GM18867 (cell line): ENCODE results near the gene DYDC1.
"Not testable (repeated sequence)": the region's sequence is repeated elsewhere in the genome, so short reads cannot be mapped to it uniquely, and the experiment has no call there.

Source experiments
- ATAC-seq: cut with Tn5 transposase; IDR thresholded peaks from one replicate; pipeline ENCODE4 v1.9.1; 2021; ENCODE audit warnings: mild to moderate bottlenecking, moderate library complexity; ENCODE audit not compliant: unreplicated experiment

Gene DYDC1

GRCh38 chr10:80344912-80345311, 11.6 kb downstream of the DYDC1 start:
- ATAC-seq, result no peak

GRCh38 chr10:80344276-80344675, 12.3 kb downstream of the DYDC1 start:
- ATAC-seq, result no peak

GRCh38 chr10:80333983-80334382, 22.6 kb downstream of the DYDC1 start:
- ATAC-seq, result no peak

GRCh38 chr10:80324891-80325364, 31.6 kb downstream of the DYDC1 start:
- ATAC-seq, result no peak

GRCh38 chr10:80324086-80324485, 32.5 kb downstream of the DYDC1 start:
- no peak for ATAC-seq

GRCh38 chr10:80323311-80323710, 33.2 kb downstream of the DYDC1 start:
- no peak for ATAC-seq

GRCh38 chr10:80322711-80323110, 33.8 kb downstream of the DYDC1 start:
- no peak for ATAC-seq

- no peak for ATAC-seq
Measured at GRCh38 chr10:80322158-80322557, 34.4 kb downstream of the DYDC1 start.

- ATAC-seq, result no peak
Measured at GRCh38 chr10:80321183-80321582, 35.4 kb downstream of the DYDC1 start.

GRCh38 chr10:80320377-80320776, 36.2 kb downstream of the DYDC1 start:
- no peak for ATAC-seq

GRCh38 chr10:80319725-80320290, 36.7 kb downstream of the DYDC1 start:
- no peak for ATAC-seq

GRCh38 chr10:80319318-80319717, 37.2 kb downstream of the DYDC1 start:
- no peak for ATAC-seq

GRCh38 chr10:80318742-80319141, 37.8 kb downstream of the DYDC1 start:
- no peak for ATAC-seq

- no peak for ATAC-seq
Measured at GRCh38 chr10:80315391-80315790, 41.2 kb downstream of the DYDC1 start.

GRCh38 chr10:80313523-80313922, 43.0 kb downstream of the DYDC1 start:
- ATAC-seq, result no peak

GRCh38 chr10:80305989-80306388, 50.6 kb downstream of the DYDC1 start:
- not testable (repeated sequence) for ATAC-seq

GRCh38 chr10:80296942-80297341, 59.6 kb downstream of the DYDC1 start:
- no peak for ATAC-seq

GRCh38 chr10:80292607-80293239, 63.8 kb downstream of the DYDC1 start:
- ATAC-seq, result no peak

- ATAC-seq, result no peak
Measured at GRCh38 chr10:80290474-80291220, 65.9 kb downstream of the DYDC1 start.

GRCh38 chr10:80289451-80290287, 66.9 kb downstream of the DYDC1 start, which contains the start of gene MAT1A:
TSS of gene MAT1A (minus strand) at chr10:80289658. CDS start at chr10:80289423, 235 bp downstream.
- ATAC-seq, result no peak

GRCh38 chr10:80288849-80289248, 67.7 kb downstream of the DYDC1 start:
- no peak for ATAC-seq
